Fibroblast of lung (primary cell): ENCODE data around the gene NFASC. TPM values are rescaled to one million over a fixed set of nuclear protein-coding genes. Genes with fewer than 3 reads are reported as not detected.

ENCODE experiments used
- DNase-seq, 2 donors: peaks; one replicate each; pipeline versions ENCODE4 v3.0.0 to v3.0.0-alpha.2; 2010; ENCODE audit warnings: low read depth in 2 of 2
- H2AFZ ChIP-seq: 2 replicates; pipeline ENCODE4 v1.5.1; 2012; ENCODE audit warnings: low read length, control low read depth, inconsistent platforms
- H3K27ac ChIP-seq: 2 replicates; pipeline ENCODE4 v1.5.1; 2011; ENCODE audit warnings: low read length, control low read depth; ENCODE audit not compliant: insufficient read depth
- H3K27me3 ChIP-seq: 2 replicates; pipeline ENCODE4 v1.5.1; 2011; ENCODE audit warnings: mild to moderate bottlenecking, low read length; ENCODE audit not compliant: control insufficient read depth, insufficient read depth
- H3K36me3 ChIP-seq: 2 replicates; pipeline ENCODE4 v1.5.1; 2011; ENCODE audit warnings: low read length; ENCODE audit not compliant: control insufficient read depth, insufficient read depth
- H3K4me1 ChIP-seq: 2 replicates; pipeline ENCODE4 v1.5.1; 2011; ENCODE audit warnings: low read length; ENCODE audit not compliant: control insufficient read depth, insufficient read depth; ENCODE audit errors: extremely low read depth
- H3K4me2 ChIP-seq: 2 replicates; pipeline ENCODE4 v1.5.1; 2011; ENCODE audit warnings: low read length, control low read depth; ENCODE audit not compliant: insufficient read depth; ENCODE audit errors: extremely low read depth
- H3K4me3 ChIP-seq, 4 experiments: fragments of 200-600 bp in 1 of 4; sonication (generic) in 1 of 4; replicated peaks in 1 of 4; 2 replicates each; pipeline ENCODE4 v1.5.1; 2011 to 2016; ENCODE audit warnings: low read length in 4 of 4, low read depth in 3 of 4, mild to moderate bottlenecking in 3 of 4, control low read depth in 2 of 4, inconsistent platforms in 1 of 4, mixed read lengths in 1 of 4; ENCODE audit not compliant: insufficient read depth in 1 of 4; ENCODE audit errors: control extremely low read depth in 1 of 4
- H3K79me2 ChIP-seq: 2 replicates; pipeline ENCODE4 v1.5.1; 2012; ENCODE audit warnings: mild to moderate bottlenecking, low read length, inconsistent platforms; ENCODE audit not compliant: control insufficient read depth, insufficient read depth
- H3K9ac ChIP-seq: 2 replicates; pipeline ENCODE4 v1.5.1; 2011; ENCODE audit warnings: mild to moderate bottlenecking, low read length, control low read depth; ENCODE audit not compliant: insufficient read depth
- H3K9me3 ChIP-seq: 2 replicates; pipeline ENCODE4 v1.5.1; 2012; ENCODE audit warnings: low read depth, low read length; ENCODE audit not compliant: control insufficient read depth, insufficient read depth
- H4K20me1 ChIP-seq: 2 replicates; pipeline ENCODE4 v1.5.1; 2011; ENCODE audit warnings: low read length; ENCODE audit not compliant: control insufficient read depth, insufficient read depth; ENCODE audit errors: extremely low read depth
- CTCF ChIP-seq, 2 donors: IDR thresholded peaks in 1 of 2; conservative IDR thresholded peaks in 1 of 2; 1 replicate in 1 of 2; 2 replicates in 1 of 2; pipeline ENCODE4 v1.5.1; 2011 to 2012; ENCODE audit warnings: low read length in 2 of 2, control low read depth in 1 of 2, inconsistent platforms in 1 of 2, low read depth in 1 of 2, mild to moderate bottlenecking in 1 of 2
- EZH2 ChIP-seq: IDR thresholded peaks from 2 replicates; pipeline ENCODE4 v1.5.1; 2012; ENCODE audit warnings: low read length, control low read depth, mild to moderate bottlenecking; ENCODE audit errors: missing control alignments
- polyA plus RNA-seq, 2 donors: library from polyadenylated mRNA; depleted of rRNA in 1 of 2; stranded (reverse) in 1 of 2; unstranded in 1 of 2; fragments of >200 nt; gene quantifications; 2 replicates each; pipeline ENCODE4 v1.2.1, GENCODE V29; 2011 to 2012; ENCODE audit warnings: missing spikeins in 1 of 2
- total RNA-seq: library from RNA; depleted of rRNA; stranded (reverse); fragments of >200 nt; gene quantifications from 2 replicates; pipeline ENCODE4 v1.2.1, GENCODE V29; 2014

The NFASC gene
- total and polyA plus RNA-seq, 2 donors (not counting 1 experiment from before 2014, with no cell fraction given), result 13.4 to 16.5 TPM

- no peak overlapping the region for H3K4me2 ChIP-seq
- no peak overlapping the region for H3K4me3 ChIP-seq
- H3K79me2 ChIP-seq, result no peaks in the 10 kb centered on the region
- H3K36me3 ChIP-seq, result no peaks in the 10 kb centered on the region
- no peak for DNase-seq
- H3K9me3 ChIP-seq, result no peaks in the 10 kb centered on the region
- H3K4me1 ChIP-seq, result no peaks in the 10 kb centered on the region
- no peak overlapping the region for H2AFZ ChIP-seq
- H4K20me1 ChIP-seq, result no peaks in the 10 kb centered on the region
- no peak overlapping the region for H3K27ac ChIP-seq
- no peak for TF ChIP-seq EZH2
- no peak for TF ChIP-seq CTCF (conservative IDR thresholded peaks at IDR 0.05 in 1 of 2, IDR thresholded peaks at IDR 0.05 in 1 of 2; ENCODE audit: low read depth in 1 of 2, low read length in 2 of 2)
- no peaks in the 10 kb centered on the region for H3K27me3 ChIP-seq
- no peak overlapping the region for H3K9ac ChIP-seq
Observed at GRCh38 chr1:204875255-204875654, 4.6 kb downstream of the NFASC start.

DNA sequence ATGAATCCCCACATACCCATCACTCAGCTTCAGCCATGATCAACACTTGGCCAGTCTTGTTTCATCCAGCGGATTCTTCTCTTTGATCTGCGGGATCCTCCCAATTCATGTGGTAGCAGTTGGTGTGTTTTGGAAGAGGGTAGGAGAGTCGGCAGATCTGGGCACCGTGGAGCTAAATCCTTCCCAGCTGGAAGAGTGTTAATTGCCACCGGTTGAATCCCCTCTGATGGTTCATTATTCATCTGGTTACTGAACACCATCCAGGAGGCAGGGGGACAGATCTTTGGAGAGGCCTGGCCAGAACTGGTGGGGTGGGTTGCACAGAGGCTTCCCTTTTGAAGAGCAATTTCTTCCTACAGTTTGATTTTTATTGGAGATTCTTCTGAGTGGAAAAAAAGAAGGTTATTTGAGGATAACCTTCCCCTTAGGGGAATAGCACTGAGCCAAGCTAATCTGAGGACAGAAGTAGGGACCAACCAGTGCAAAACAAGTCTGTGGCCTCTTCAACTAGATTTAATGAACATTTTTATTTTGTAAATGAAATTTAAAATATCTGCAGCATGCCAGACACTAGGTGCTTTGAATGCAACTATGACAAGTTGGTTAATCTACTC, 8.1 kb downstream of the NFASC start:
- no peak overlapping the region for H3K9ac ChIP-seq
- TF ChIP-seq EZH2 (no peak), CTCF (conservative IDR thresholded peaks at IDR 0.05 in 1 of 2, IDR thresholded peaks at IDR 0.05 in 1 of 2; ENCODE audit: low read depth in 1 of 2, low read length in 2 of 2) (no peak)
- H3K79me2 ChIP-seq, result no peaks in the 10 kb centered on the region
- no peak for DNase-seq
- H3K36me3 ChIP-seq, result no peaks in the 10 kb centered on the region
- H3K27ac ChIP-seq, result no peak overlapping the region
- H3K4me2 ChIP-seq, result no peak overlapping the region
- H3K4me1 ChIP-seq, result no peaks in the 10 kb centered on the region
- H3K9me3 ChIP-seq, result no peaks in the 10 kb centered on the region
- H3K27me3 ChIP-seq, result no peaks in the 10 kb centered on the region
- no peaks in the 10 kb centered on the region for H4K20me1 ChIP-seq
- H3K4me3 ChIP-seq, result no peak overlapping the region
- no peak overlapping the region for H2AFZ ChIP-seq

DNA sequence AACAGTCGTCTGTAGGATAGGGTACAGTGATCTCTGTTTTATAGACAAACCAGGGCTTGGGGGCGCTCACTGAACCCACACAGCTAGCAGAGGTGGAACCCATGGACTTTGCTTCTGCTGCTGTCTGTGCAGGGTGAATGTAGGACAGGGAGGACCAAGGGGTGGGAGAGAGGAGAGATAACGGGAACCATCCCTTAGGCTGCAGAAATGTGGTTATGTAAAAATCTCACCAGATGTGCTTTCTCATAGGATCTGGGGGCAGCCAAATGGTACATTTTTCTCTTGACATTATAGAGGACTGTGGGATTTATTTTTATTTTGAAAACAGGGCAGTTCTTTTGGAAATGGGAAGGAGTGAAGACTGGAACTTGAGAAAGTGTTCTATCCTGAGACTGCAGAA, 8.7 kb downstream of the NFASC start:
- Histone ChIP-seq H3K9me3 (no peaks in the 10 kb centered on the region), H3K79me2 (no peaks in the 10 kb centered on the region), H3K27ac (no peak overlapping the region), H3K36me3 (no peaks in the 10 kb centered on the region), H3K4me2 (no peak overlapping the region), H3K9ac (no peak overlapping the region), H3K4me3 (no peak overlapping the region), H2AFZ (no peak overlapping the region), H3K4me1 (no peaks in the 10 kb centered on the region), H3K27me3 (no peaks in the 10 kb centered on the region), H4K20me1 (no peaks in the 10 kb centered on the region)
- TF ChIP-seq CTCF (conservative IDR thresholded peaks at IDR 0.05 in 1 of 2, IDR thresholded peaks at IDR 0.05 in 1 of 2; ENCODE audit: low read depth in 1 of 2, low read length in 2 of 2), result no peak
- no peak for TF ChIP-seq EZH2
- DNase-seq, result no peak
